ENCODE data around the gene CAMK2N2.

- TF ChIP-seq EZH2 (IDR thresholded peaks at IDR 0.05; ENCODE audit: low read depth), result no peak
- no peak for TF ChIP-seq CTCF (conservative IDR thresholded peaks at IDR 0.05)
Observed at GRCh38 chr3:184240384-184241140, 20.8 kb downstream of the CAMK2N2 start.
